ENCODE results near the gene KSR2.

- TF ChIP-seq, protein P1, sequence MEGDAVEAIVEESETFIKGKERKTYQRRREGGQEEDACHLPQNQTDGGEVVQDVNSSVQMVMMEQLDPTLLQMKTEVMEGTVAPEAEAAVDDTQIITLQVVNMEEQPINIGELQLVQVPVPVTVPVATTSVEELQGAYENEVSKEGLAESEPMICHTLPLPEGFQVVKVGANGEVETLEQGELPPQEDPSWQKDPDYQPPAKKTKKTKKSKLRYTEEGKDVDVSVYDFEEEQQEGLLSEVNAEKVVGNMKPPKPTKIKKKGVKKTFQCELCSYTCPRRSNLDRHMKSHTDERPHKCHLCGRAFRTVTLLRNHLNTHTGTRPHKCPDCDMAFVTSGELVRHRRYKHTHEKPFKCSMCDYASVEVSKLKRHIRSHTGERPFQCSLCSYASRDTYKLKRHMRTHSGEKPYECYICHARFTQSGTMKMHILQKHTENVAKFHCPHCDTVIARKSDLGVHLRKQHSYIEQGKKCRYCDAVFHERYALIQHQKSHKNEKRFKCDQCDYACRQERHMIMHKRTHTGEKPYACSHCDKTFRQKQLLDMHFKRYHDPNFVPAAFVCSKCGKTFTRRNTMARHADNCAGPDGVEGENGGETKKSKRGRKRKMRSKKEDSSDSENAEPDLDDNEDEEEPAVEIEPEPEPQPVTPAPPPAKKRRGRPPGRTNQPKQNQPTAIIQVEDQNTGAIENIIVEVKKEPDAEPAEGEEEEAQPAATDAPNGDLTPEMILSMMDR (IDR thresholded peaks at IDR 0.05 in 2 of 3, conservative IDR thresholded peaks at IDR 0.05 in 1 of 3; ENCODE audit: control insufficient read depth in 2 of 3, extremely low read depth in 1 of 3, insufficient read depth in 1 of 3, low read depth in 3 of 3, low read length in 3 of 3), result no peak
- no peak for TF ChIP-seq CHD1 (IDR thresholded peaks at IDR 0.05; ENCODE audit: low read depth, low read length)
- no peak for TF ChIP-seq HDAC6 (IDR thresholded peaks at IDR 0.05; ENCODE audit: unreplicated experiment)
- no peak for TF ChIP-seq IRF4 (IDR thresholded peaks at IDR 0.05; ENCODE audit: low read depth, low read length)
- no peak for TF ChIP-seq RAD21 (IDR thresholded peaks at IDR 0.05; ENCODE audit: insufficient read depth, low read depth, low read length)
- no peak for TF ChIP-seq FOXK2 (IDR thresholded peaks at IDR 0.05)
- no peak for TF ChIP-seq STAT3 (IDR thresholded peaks at IDR 0.05; ENCODE audit: low read depth, low read length)
- no peak for TF ChIP-seq BRCA1 (IDR thresholded peaks at IDR 0.05; ENCODE audit: low read depth, low read length)
These were observed 450.1 kb downstream of the KSR2 start for GRCh38 chr12:117518594-117519270.

All from GM12878 (cell line).